Activated CD4-positive, CD25-positive, alpha-beta regulatory T cell treated with anti-CD3 and anti-CD28 coated beads, Interleukin-2, amount 50 U/mL, for 16 hours (primary cell): ENCODE data around the gene STRIP1.

ENCODE experiments used
- DNase-seq: peaks from one replicate; pipeline ENCODE4 v3.0.0-alpha.2; 2020; ENCODE audit warnings: low read depth, low spot score

The STRIP1 gene, protein sequence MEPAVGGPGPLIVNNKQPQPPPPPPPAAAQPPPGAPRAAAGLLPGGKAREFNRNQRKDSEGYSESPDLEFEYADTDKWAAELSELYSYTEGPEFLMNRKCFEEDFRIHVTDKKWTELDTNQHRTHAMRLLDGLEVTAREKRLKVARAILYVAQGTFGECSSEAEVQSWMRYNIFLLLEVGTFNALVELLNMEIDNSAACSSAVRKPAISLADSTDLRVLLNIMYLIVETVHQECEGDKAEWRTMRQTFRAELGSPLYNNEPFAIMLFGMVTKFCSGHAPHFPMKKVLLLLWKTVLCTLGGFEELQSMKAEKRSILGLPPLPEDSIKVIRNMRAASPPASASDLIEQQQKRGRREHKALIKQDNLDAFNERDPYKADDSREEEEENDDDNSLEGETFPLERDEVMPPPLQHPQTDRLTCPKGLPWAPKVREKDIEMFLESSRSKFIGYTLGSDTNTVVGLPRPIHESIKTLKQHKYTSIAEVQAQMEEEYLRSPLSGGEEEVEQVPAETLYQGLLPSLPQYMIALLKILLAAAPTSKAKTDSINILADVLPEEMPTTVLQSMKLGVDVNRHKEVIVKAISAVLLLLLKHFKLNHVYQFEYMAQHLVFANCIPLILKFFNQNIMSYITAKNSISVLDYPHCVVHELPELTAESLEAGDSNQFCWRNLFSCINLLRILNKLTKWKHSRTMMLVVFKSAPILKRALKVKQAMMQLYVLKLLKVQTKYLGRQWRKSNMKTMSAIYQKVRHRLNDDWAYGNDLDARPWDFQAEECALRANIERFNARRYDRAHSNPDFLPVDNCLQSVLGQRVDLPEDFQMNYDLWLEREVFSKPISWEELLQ

DNA sequence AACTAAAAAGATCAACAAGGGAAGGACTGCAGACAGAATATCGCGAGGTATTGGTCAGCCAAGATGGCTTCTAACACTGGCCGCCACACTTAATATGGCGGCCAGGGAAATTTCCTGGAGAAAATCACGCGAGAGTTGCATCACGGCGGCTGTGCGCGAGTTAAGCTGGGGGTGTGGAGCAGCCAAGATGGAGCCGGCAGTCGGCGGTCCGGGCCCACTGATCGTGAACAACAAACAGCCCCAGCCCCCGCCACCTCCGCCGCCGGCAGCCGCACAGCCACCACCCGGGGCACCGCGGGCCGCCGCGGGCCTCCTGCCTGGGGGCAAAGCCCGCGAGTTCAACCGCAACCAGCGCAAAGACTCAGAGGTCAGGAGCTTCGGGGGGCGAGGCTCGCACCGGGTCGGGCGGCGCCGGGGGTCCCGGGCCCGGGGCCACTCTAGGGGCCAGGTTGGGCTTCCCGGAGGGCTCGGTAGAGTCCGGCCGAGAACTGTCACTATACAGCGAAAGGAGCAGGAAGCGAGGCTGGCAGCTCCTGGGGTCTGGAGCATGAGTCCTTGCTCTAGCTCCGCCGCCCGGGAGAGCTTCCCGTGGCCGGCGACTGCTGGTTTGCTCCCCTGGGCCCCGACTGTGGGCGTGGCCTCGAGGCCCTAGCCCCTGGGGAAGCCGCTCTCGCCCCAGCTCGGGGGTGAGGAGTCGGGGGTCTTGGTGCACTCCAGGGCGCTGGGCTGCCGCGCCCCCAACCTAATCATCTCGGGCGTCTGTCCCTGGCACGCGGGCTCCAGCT is at the start of gene STRIP1:
Gene STRIP1 (plus strand): TSS at position 174 of the 785 bp plus-strand sequence. CDS start 14 bp downstream, at position 188.
- peak; percentile 86 for DNase-seq

DNA sequence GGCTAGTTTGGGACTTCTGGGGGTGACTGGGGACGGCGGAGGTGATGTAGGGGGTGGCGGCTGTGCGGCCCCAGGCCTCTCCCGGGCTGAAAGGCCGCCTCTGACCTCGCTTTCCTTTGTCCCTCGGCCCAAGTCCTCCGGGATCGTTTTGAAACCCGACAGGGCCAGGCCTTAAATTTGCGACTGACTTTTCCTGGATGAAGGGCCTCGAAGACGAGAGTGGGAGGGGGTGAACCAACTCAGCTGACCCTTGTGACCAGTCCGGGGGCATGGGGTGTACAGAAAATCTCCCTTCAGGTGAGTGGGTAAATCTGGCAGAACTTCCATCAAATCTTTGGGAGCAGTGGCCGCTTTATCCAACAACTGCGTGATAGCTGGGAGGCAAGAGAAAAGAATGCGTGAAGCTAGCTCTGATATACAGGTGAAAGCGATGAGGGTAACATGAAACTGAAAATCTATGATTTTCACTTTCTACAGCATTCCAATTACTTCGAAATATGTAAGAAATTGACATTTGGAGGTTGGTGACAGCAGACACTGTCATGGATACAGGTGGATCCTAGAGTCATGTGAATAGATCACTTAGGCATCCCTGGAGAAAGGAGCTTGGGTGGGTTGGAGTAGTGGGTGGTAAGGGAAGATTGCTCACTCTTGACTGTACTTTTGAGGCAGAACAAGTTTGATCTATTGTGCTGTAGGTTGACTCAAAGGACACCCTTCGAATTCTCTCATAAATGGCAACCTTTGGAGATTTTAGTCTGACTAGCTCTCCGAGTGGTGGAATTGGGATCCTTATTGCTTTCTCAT is 49.0 kb upstream of the STRIP1 start:
- no peak for DNase-seq

DNA sequence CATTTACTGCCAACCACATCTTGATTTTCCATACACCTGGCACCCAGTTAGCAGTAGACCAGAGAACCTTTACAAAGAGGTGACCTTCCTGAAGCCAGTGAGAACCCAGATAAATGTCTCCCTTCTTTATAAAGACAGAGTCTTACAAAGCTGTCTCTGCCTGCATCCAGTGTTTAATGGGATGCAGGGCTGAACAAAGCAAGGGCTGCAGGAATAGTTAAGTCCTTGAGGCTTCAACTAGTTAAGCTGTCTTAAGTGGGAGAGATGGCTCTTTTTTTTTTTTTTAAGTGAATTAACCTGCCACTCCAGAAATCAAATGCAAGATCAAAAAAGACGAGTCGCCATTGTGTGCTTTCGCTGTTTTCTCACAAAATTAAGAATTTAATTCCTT is 48.4 kb upstream of the STRIP1 start:
- no peak for DNase-seq

DNA sequence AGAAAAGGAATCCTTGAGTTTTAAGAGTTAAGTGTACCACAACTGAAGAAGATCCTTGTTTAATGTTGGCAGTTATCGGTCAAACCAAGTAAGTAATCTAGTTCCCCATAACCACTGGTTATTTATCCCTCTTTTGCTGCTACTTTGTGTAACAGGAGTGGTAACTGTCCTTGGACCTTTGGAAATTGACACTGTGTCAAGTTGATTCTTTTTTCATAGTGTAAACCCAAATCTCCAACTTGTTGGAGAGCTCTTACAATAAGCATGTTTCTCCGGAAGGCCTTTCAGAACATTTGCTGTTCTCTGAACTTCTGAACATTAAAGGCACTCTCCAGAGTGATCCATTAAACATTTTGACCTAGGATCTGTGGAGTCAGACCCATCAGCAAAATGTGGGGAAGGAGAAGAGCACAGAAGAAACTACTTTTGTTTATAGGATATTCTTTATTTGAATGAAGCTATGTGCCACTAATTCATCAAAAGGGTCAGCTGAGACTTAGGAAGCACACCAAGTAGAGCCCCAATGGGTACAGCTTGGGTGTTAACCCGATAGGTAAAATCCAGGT is 46.0 kb upstream of the STRIP1 start:
- no peak for DNase-seq

DNA sequence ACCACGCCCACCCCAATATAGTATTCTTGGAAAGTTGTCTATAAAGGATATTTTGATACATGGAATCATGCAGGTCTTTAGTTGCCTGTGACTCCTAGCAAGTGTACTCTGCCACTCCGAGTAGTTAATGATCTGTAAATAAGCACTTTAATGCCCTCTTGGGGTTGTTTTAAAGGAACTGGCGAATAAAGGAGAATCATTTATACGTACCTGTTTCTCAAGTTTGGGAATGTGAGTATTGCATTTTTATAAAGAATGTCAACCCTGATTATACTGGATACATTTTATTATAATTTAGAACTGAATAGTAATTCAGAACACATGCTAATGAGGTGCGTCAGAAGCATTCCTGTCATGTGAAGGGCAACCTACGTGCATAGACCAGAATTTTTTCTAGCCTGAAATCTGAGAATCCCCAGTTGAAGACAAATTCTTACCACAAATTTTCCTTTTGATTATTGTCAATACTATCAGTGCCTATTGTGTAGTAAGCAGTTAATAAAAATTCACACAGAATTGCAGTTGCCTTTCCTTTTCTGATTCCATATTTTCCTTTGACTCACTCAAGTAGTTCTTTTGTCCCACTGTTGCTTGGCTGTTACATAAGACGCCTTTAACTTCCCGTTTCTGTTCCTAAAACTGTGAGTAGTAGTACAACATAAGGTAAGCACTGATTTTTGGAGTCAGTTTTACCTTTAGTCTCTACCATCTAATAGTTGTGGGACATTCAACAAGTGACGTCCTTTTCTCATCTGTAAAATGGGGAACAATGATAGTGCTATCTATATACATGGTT is 44.7 kb upstream of the STRIP1 start:
- no peak for DNase-seq

DNA sequence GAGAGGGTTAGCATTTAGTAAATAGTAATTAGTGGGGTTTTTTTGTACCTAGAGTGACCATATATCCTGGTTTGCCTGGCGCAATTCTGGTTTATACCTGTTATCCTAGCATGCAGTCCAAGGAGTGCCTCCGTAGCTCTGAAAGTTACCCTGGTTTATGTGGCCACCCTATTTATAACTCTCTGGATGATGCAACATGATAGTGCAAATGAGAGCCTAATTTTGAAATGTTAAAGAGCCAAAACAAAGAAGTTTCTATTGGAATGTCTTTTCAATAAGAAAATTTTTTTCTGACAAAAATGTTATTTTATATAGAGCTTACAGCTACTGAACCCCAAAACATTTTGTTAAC is 44.1 kb upstream of the STRIP1 start:
- no peak for DNase-seq

DNA sequence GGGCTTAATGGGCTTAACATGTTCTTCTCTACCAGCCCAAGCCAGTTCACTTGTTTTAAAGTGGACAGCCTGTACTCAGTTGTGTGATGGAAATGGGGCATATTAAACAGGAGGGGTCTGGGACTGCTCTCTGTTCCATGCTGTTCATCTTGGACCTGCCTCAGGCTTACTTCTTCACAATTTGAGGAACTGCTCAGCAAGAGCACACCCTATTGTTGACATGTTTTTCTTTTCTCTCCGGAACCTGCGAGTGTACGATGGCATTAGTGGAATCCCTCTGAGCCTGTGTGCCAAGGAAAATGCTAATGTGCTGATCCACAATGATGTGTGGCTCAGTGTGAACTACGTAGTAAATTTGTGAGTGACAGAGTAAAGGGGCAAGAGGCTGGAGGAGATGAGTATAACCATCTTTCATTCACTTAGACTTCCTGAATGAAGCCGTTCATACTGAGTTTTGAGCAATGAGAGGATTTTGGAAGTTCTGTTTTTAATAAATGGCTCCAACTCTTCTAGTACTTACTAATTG is 43.0 kb upstream of the STRIP1 start:
- no peak for DNase-seq

DNA sequence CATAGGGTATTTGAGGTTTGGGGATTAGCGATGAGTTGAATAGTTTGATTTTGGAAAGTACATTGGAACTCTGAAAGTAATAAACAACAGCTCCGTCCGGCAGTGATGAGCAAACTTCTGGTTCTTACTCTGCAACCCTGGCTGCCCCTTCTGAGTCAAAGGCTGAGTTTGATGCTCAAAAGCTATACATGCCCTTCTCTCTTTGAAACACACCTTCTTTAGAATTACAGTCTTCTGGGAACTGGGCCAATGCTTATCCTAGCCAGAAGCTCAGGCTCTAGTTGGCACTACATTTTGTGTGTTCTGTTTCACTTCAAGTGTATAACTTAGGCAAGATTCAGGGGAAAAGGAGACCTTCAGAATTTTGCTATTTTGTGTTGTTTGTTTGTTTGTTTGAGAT is 40.5 kb upstream of the STRIP1 start:
- DNase-seq = no peak

DNA sequence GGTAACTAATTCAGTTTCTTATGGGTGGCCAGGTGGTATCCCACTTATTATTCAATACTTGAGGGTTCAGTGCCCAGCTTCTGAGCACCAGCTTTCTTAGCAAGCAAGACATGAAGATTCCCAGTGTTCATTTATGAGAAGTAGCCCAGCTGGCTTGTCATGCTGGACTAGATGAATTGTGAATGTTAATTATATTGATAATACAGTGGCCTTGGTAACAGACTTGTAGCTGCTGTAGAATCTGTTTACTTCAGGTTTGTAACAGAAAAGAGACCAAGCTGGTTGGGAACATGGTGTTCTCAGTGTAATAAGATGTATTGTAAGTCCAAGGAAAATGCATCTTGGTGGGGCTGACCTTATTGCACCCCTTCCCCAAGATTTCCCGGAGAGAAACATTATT is 39.8 kb upstream of the STRIP1 start:
- DNase-seq = no peak

DNA sequence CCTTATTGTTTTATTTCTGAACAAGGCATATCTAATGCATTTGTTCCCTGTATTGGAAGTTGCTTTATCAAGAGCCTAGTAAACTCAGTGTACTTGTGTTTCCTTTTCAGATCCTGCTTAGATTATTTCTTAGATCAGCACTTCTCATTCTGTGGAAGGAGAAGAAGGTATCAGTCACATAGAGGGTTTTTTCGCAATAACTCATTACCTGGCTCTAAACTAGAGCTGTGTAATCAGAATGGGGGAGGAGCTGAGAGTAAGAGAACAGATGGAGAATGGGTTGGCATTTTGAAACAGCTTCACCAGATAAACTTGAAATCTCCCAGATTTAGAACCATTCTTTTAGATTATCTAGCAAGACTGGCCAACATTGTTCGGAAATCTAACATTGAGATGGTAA is 38.9 kb upstream of the STRIP1 start:
- no peak for DNase-seq

DNA sequence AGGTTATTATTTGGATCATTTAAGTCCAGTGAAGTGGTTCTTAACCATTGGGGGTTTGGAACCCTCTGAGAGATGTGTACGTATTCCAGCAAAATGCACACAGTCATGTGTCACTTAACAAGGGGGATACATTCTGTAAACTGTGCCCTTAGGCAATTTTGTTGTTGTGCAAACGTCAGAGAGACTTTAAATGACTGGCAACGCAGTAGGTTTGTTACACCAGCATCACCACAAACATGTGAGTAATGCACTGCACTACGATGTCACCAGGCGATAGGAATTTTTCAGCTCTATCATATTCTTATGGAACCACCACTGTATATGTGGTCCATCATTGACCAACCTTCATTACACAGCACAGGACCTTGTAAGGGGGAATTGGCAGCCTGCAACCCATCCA is 37.9 kb upstream of the STRIP1 start:
- no peak for DNase-seq

DNA sequence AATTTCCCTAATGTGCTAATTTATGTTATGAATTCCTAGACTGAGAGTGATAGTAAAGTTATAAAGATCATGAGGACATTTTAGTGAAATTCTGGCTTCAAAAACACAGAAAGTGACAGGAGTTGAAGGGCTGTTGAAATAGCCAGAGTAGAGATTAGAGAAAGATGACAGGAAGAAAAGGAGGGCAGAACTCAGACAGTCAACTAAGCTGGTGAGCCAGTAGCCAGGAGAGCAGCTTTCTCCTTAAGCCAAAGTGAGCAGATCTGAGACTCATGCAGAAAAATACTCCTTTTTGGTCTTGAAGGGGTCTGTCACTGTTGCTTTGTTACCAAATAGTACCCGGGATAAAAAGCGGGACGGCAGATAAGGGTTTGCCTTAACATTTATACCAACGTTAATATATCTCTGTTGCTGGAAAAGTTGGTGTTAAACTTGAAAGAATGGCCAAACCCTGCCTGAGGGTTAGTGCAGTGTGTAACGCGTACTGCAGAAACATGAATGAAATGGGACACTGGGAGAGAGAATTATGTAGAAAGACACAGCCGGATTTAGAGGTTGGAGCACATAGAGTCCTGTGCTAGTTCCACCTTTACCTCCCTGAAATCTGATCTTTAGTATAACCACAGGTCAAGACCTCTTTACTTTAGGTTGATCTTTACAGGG is 37.1 kb upstream of the STRIP1 start:
- no peak for DNase-seq

DNA sequence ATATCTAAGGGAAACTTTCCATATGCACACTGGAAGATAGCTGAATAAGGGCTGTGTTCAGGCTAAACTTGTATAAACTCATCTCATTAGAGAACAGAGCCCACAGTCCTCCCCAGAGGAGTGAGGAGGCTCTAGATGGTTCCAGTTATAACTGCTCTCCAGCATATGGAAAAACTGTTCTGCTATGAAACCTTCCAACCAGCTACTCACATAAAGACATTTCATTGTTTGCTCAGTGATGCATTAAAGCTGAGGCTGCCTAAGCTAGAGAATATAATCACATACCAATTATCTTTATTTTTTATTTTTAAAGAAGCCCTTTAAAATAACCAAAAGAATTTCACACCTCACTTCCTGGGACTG is 36.6 kb upstream of the STRIP1 start:
- no peak for DNase-seq

DNA sequence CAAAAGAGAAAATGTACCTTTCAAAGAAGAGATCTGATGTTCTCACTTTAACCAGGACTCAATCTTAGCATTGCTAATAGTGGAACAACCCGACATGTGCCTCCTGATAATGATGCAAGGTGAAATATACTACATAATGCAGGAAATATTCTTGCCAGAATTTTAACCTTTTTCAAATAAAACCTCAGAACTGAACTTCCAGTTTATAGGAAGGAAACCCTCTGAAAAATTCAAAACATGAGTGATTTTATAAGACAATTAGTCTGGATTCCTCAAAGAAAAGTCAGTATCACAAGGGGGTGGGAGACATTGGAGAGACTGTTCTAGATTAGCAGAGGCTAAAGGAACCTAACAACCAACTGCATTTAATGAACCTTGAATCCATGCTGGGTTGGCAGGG is 31.7 kb upstream of the STRIP1 start:
- DNase-seq = no peak

DNA sequence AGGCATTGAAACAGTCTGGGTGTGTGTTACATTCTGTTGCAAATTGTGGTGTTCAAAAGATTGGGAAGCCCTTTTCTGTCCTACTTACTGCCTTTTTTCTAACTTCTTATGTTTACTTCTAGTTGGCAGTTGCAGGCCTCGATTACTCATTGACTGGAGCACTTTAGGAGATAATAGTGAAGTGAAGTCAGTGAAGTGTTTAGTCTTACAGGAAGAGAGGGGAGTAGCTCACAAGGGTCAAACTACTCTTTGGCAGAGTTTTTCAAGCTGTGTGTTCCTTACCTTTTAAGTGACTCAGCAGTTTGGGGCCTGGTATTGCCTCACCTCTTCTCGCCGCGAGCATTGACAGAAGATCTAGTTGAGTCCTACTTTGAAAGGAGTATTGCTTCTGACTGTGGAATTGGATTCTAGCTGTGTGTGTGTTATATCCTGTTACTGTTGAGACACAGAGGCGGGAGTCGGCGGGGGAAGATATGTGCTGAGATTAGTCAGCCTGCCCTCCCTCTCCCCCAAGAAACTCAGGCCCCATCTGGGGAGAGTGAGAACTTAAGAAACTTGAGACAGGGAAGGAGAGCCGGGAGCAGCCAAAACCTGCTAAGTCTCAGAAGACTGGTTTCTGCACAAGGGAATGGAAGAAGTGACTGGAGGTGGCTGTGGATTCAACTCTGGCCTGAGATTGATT is 30.5 kb upstream of the STRIP1 start:
- no peak for DNase-seq

DNA sequence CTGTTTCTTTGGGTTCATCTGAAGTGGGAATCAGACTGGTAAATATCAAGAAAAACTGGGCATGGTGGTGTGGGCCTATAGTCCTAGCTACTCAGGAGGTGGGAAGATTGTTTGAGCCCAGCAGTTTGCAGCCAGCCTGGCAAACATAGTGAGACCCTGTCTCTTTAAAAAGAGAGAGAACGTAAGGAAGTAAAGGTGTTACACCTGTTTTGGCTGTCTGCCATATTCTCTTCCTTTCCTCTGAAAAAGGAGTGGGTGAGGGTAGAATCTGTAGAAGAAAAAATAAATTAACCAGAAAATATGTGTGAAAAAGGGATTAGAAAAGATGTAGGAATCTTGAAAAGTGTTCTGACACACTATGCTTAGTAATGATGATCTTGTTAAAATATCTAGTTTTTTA is 29.8 kb upstream of the STRIP1 start:
- no peak for DNase-seq

DNA sequence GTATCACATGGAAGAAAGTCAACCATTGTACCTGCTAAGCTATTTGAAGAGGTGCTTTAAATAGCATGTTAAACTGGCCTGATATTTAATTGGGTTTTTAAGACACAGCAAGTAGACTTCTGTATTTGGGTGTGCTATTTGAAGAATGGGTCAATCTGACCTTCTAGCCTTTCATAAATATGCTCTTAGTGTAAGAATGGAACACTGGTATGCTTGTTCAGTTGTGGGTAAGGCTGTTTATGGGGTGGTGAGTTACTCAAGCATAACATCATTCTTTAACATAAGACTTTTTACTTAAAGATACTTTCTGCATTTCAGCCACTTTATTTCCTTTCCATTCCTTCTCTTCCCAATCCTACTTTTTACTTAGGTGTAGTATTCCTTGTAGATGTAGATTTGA is 28.5 kb upstream of the STRIP1 start:
- DNase-seq = no peak

DNA sequence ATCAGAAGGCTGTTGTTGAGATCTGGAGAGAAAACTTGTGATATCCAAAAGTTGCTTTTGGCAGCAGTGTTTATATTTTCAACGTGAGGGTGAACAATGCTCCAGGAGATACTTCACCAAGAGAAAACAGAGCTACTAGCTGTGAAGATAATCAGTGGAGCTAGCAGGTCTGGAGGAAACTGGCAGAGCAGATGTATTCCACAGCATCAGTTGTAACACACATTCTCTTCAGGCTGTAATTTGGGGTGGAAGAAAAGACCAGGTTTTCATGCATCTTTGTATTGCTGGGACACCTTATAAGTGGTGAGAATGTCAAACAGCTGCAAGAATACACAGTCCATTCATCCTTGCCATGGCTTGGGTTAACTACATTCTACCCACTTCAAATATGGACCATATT is 27.9 kb upstream of the STRIP1 start:
- no peak for DNase-seq
